HepG2 (cell line): Measurements from ENCODE around the gene IFNAR1. TPM values are rescaled to one million over a fixed set of nuclear protein-coding genes. Genes with fewer than 3 reads are reported as not detected.

Experiments used
- ATAC-seq: fragments of 200-7000 bp; cut with Tn5 transposase; 3 replicates; pipeline ENCODE4 v1.9.1; 2020; ENCODE audit warnings: mild to moderate bottlenecking, moderate library complexity
- BruUV-seq: library from RNA; stranded (reverse); fragments of 400-500 nt; replicated peaks from 2 replicates; lab custom pipeline; 2021; lab: Mats Ljungman, UMichigan
- CTCF ChIA-PET: fragments of 300-600 bp; formaldehyde crosslinking; extraction: SDS; loops from one replicate; lab custom pipeline; 2021; ENCODE audit warnings: low total read pairs, inconsistent platforms, low intra/inter-chr PET ratio; lab: Yijun Ruan, JAX
- POLR2A ChIA-PET: fragments of 350-600 bp; sonication (Branson Sonifier 250); formaldehyde crosslinking; loops from one replicate; lab custom pipeline; 2020; ENCODE audit warnings: antibody characterized with exemption, inconsistent platforms; lab: Yijun Ruan, JAX
- DNase-seq: peaks from one replicate; pipeline ENCODE4 v3.0.0-alpha.2; 2015; ENCODE audit warnings: low spot score
- FAIRE-seq: peaks from 3 replicates; lab custom pipeline; 2011; peaks lifted over from hg19 to GRCh38; lab: Jason Lieb, UNC
- H2AFZ ChIP-seq: one replicate; pipeline ENCODE4 v1.6.1; 2011; ENCODE audit warnings: low read length, inconsistent platforms
- H3K27ac ChIP-seq: fragments of 300-600 bp; 3 replicates; pipeline ENCODE4 v1.8.0; 2011; ENCODE audit warnings: mixed run types, mild to moderate bottlenecking, mixed read lengths, low read length, inconsistent platforms; ENCODE audit not compliant: insufficient read depth; ENCODE audit errors: extremely low read length
- H3K27me3 ChIP-seq, 2 experiments: fragments of 200-600 bp in 1 of 2; 2 replicates in 1 of 2; 3 replicates in 1 of 2; pipeline versions ENCODE4 v1.6.0 to v1.8.0; 2011; ENCODE audit warnings: low read length in 2 of 2, mild to moderate bottlenecking in 2 of 2, moderate library complexity in 2 of 2, inconsistent platforms in 1 of 2; ENCODE audit not compliant: insufficient read depth in 2 of 2, control insufficient read depth in 1 of 2
- H3K36me3 ChIP-seq, 2 experiments: fragments of 200-600 bp in 1 of 2; replicated peaks in 1 of 2; 2 replicates in 1 of 2; 3 replicates in 1 of 2; pipeline versions ENCODE4 v1.5.1 to v1.8.0; 2011; ENCODE audit warnings: low read length in 2 of 2, inconsistent platforms in 1 of 2; ENCODE audit not compliant: insufficient read depth in 2 of 2, control insufficient read depth in 1 of 2
- H3K4me1 ChIP-seq: 2 replicates; pipeline ENCODE4 v1.5.1; 2012; ENCODE audit warnings: low read length, inconsistent platforms; ENCODE audit not compliant: insufficient read depth
- H3K4me2 ChIP-seq: 2 replicates; pipeline ENCODE4 v1.6.0; 2011; ENCODE audit warnings: low read depth, low read length, inconsistent platforms
- H3K4me3 ChIP-seq, 3 experiments: fragments of 200-600 bp in 1 of 3; sonication (generic), shearing (Covaris generic) in 1 of 3; replicated peaks in 1 of 3; 2 replicates each; pipeline ENCODE4 v1.5.1; 2011 to 2016; ENCODE audit warnings: low read length in 3 of 3, inconsistent platforms in 2 of 3, low read depth in 2 of 3, mild to moderate bottlenecking in 2 of 3, control low read depth in 1 of 3, mixed read lengths in 1 of 3; ENCODE audit not compliant: insufficient read depth in 1 of 3
- H3K79me2 ChIP-seq: one replicate; pipeline ENCODE4 v1.6.1; 2011; ENCODE audit warnings: low read length, inconsistent platforms; ENCODE audit not compliant: insufficient read depth
- H3K9ac ChIP-seq: 2 replicates; pipeline ENCODE4 v1.6.0; 2011; ENCODE audit warnings: mild to moderate bottlenecking, low read depth, low read length, inconsistent platforms; ENCODE audit not compliant: insufficient read depth
- H3K9me3 ChIP-seq: 2 replicates; pipeline ENCODE4 v1.5.1; 2012; ENCODE audit warnings: mild to moderate bottlenecking, low read length
- H4K20me1 ChIP-seq: 2 replicates; pipeline ENCODE4 v1.6.0; 2011; ENCODE audit warnings: inconsistent platforms, mild to moderate bottlenecking, low read length, moderate library complexity; ENCODE audit not compliant: insufficient read depth
- AKAP8 ChIP-seq: sonication (generic); formaldehyde crosslinking; IDR thresholded peaks from 2 replicates; pipeline ENCODE4 v1.5.1; 2020; ENCODE audit warnings: mild to moderate bottlenecking, missing genetic modification reagents
- FOXP1 ChIP-seq, 2 experiments: fragments of 450-650 bp in 1 of 2; IDR thresholded peaks; 2 replicates each; pipeline ENCODE4 v1.6.1; 2017 to 2018; ENCODE audit warnings: antibody characterized with exemption in 1 of 2
- HDAC1 ChIP-seq: sonication (generic); formaldehyde crosslinking; IDR thresholded peaks from 2 replicates; pipeline ENCODE4 v1.5.1; 2020; ENCODE audit warnings: mild to moderate bottlenecking, missing genetic modification reagents
- IRF2 ChIP-seq: IDR thresholded peaks from 2 replicates; pipeline ENCODE4 v1.6.1; 2018; ENCODE audit warnings: missing genetic modification reagents, missing compliant biosample characterization
- KDM6A ChIP-seq: IDR thresholded peaks from 2 replicates; pipeline ENCODE4 v1.6.1; 2016; ENCODE audit warnings: low read depth
- MXD4 ChIP-seq: IDR thresholded peaks from 2 replicates; pipeline ENCODE4 v1.6.1; 2016; ENCODE audit warnings: mild to moderate bottlenecking, missing biosample characterization, missing genetic modification reagents
- NBN ChIP-seq: fragments of 450-650 bp; conservative IDR thresholded peaks from 2 replicates; pipeline ENCODE4 v1.6.1; 2017
- NFIB ChIP-seq: sonication (generic); formaldehyde crosslinking; IDR thresholded peaks from 2 replicates; pipeline ENCODE4 v1.9.0; 2021; ENCODE audit warnings: missing genetic modification reagents, mild to moderate bottlenecking, borderline replicate concordance
- PCBP1 ChIP-seq: fragments of 200-400 bp; formaldehyde crosslinking; IDR thresholded peaks from 2 replicates; pipeline ENCODE4 v1.6.1; 2017; ENCODE audit warnings: mild to moderate bottlenecking, low read depth, low read length, borderline replicate concordance
- SSRP1 ChIP-seq: IDR thresholded peaks from 2 replicates; pipeline ENCODE4 v1.6.1; 2016; ENCODE audit warnings: control low read depth
- TAF15 ChIP-seq: fragments of 200-400 bp; formaldehyde crosslinking; IDR thresholded peaks from one replicate; pipeline ENCODE4 v1.6.1; 2018; ENCODE audit warnings: mild to moderate bottlenecking, low read depth, low read length; ENCODE audit not compliant: poor library complexity, severe bottlenecking
- ZBTB2 ChIP-seq: sonication (generic); formaldehyde crosslinking; IDR thresholded peaks from 2 replicates; pipeline ENCODE4 v1.8.0; 2022; ENCODE audit warnings: low read depth, missing genetic modification reagents
- ZNF496 ChIP-seq: sonication (generic); formaldehyde crosslinking; IDR thresholded peaks from 2 replicates; pipeline ENCODE4 v1.8.1; 2023; ENCODE audit warnings: mild to moderate bottlenecking, moderate library complexity, missing genetic modification reagents; ENCODE audit not compliant: insufficient replicate concordance
- WGBS: methylation state at CpG from one replicate; pipeline ENCODE4 v1.1.6; 2017; ENCODE audit warnings: low lambda C conversion rate; 5-methylcytosine and 5-hydroxymethylcytosine counted together
- in situ Hi-C: cut with HindIII; loops from 2 replicates; pipeline ENCODE4 v1.10.0; 2017; ENCODE audit warnings: low pct_unique_long_range_greater_than_20kb; ENCODE audit not compliant: extremely low pct_ligation_motif_present
- intact Hi-C: fragments of 100-400 bp; cut with micrococcal nuclease; formaldehyde crosslinking; loops from one replicate; pipeline ENCODE4 v1.10.0; 2022; ENCODE audit not compliant: unreplicated experiment
- polyA plus RNA-seq, 8 experiments: library from polyadenylated mRNA; depleted of rRNA in 3 of 8; stranded (reverse) in 7 of 8; unstranded in 1 of 8; fragments of >200 nt; fragmentation: Illumina TruSeq in 4 of 8; extraction: Trizol in 4 of 8; gene quantifications; 2 replicates each; pipeline versions ENCODE4 v1.2.1 to v1.2.3, GENCODE V29; 2011 to 2016; ENCODE audit warnings: low read depth in 4 of 8, missing spikeins in 1 of 8, mixed read lengths in 1 of 8; ENCODE audit not compliant: insufficient read depth in 1 of 8
- total RNA-seq, 5 experiments: library from RNA; depleted of rRNA; stranded (reverse); fragments of >200 nt; fragmentation: Illumina TruSeq; extraction: Trizol; gene quantifications; 2 replicates each; pipeline ENCODE4 v1.2.3, GENCODE V29; 2016; ENCODE audit warnings: low read depth in 1 of 5
- TF ChIP-seq, protein P1 (sequence below): sonication (generic); formaldehyde crosslinking; IDR thresholded peaks from 2 replicates; pipeline ENCODE4 v1.4.0; 2020; ENCODE audit warnings: low read depth, missing genetic modification reagents

Gene IFNAR1
- total and polyA plus RNA-seq, 2 of the 13 experiments (the other 11 are each of a cell fraction or from before 2014, with no cell fraction given) = 6.7 to 9.3 TPM

DNA sequence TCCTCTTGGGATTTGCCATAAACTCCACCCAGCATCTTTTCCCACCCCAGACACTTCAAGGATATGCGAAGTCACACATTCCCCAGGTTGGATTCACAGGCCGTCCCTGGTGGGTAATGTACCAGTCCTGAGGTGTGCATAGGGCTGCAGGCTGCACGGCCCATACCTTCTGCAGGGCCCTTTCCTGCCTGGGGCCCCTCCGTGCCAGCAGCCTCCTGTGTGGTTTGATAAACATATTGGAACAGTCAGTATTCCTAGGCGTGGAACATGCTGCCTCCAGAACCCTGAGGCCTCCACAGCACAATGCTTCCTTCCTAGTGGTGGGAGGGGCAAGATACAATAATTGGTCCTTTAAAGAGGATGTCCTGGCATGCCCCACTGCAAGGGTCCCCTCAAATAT, 32.0 kb upstream of the IFNAR1 start:
- FAIRE-seq (no peak), DNase-seq (no peak), ATAC-seq (no peak)
- WGBS = 92% methylated on average over 3 of the region's 5 CpGs
- ChIA-PET CTCF (no interaction called here), POLR2A (no interaction called here)
- no peak overlapping the region for H3K9ac ChIP-seq
- peaks cover under 1% of the 10 kb centered on the region; the same call in 1 of the 2 replicates for H3K4me1 ChIP-seq
- in situ Hi-C loops (no loop called here), intact Hi-C loops (no loop called here)
- H3K4me2 ChIP-seq = no peak overlapping the region
- no peaks in the 10 kb centered on the region for H3K9me3 ChIP-seq
- TF ChIP-seq IRF2 (CRISPR knock-in tag) (no peak), ZNF496 (CRISPR knock-in tag) (no peak), ZBTB2 (CRISPR knock-in tag) (no peak), AKAP8 (CRISPR knock-in tag) (no peak), PCBP1 (no peak), MXD4 (CRISPR knock-in tag) (no peak), NFIB (CRISPR knock-in tag) (no peak)
- H3K36me3 ChIP-seq = peaks cover 1 to 17% of the 10 kb centered on the region in 2 experiments; a peak in 3 of 5 replicates
- no peak overlapping the region for H2AFZ ChIP-seq
- BruUV-seq = no TSS peak
- H3K27me3 ChIP-seq = no peaks in the 10 kb centered on the region
- no peak overlapping the region for H3K27ac ChIP-seq
- H3K79me2 ChIP-seq = no peaks in the 10 kb centered on the region
- no peaks in the 10 kb centered on the region for H4K20me1 ChIP-seq
- no peak overlapping the region for H3K4me3 ChIP-seq

DNA sequence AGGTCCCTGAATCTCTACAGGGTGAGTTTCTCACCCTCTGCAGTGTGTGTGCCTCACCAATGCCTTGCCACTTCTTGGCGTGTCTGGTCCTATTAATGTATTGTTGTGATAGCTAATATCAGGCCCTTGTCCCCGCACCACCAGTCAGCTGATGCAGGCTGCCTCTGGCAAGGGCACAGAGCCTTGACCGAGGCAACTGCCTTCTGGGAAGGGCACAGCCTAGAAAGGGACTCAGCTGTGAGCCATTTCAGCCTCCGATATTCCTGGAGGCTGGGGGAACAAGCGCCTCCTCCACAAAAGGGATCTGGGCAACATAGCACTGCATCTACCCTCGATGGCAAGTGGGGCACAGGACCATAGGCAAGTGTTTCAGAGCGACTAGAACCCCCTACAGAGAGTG, 31.6 kb upstream of the IFNAR1 start:
- H2AFZ ChIP-seq = no peak overlapping the region
- CTCF ChIA-PET = no interaction called here
- DNase-seq = no peak
- no peaks in the 10 kb centered on the region for H4K20me1 ChIP-seq
- intact Hi-C loops (no loop called here), in situ Hi-C loops (no loop called here)
- WGBS = 94% methylated on average over 6 of the region's 7 CpGs
- no peak overlapping the region for H3K9ac ChIP-seq
- ATAC-seq = no peak
- no peak for FAIRE-seq
- no peaks in the 10 kb centered on the region for H3K9me3 ChIP-seq
- no peak overlapping the region for H3K4me2 ChIP-seq
- no peak overlapping the region for H3K27ac ChIP-seq
- POLR2A ChIA-PET = no interaction called here
- no peak overlapping the region for H3K4me3 ChIP-seq
- H3K36me3 ChIP-seq = peaks cover 1 to 17% of the 10 kb centered on the region in 2 experiments; a peak in 3 of 5 replicates
- no peaks in the 10 kb centered on the region for H3K27me3 ChIP-seq
- no peaks in the 10 kb centered on the region for H3K4me1 ChIP-seq
- no TSS peak for BruUV-seq
- H3K79me2 ChIP-seq = no peaks in the 10 kb centered on the region
- TF ChIP-seq KDM6A (CRISPR knock-in tag) = no peak
- no peak for TF ChIP-seq FOXP1 (IDR thresholded peaks at IDR 0.05)
- no peak for TF ChIP-seq FOXP1 (CRISPR knock-in tag; IDR thresholded peaks at IDR 0.05)
- no peak for TF ChIP-seq SSRP1 (CRISPR knock-in tag)
- TF ChIP-seq HDAC1 (CRISPR knock-in tag) = no peak
- TF ChIP-seq NBN = no peak
- TF ChIP-seq TAF15 = no peak
- TF ChIP-seq, protein P1, sequence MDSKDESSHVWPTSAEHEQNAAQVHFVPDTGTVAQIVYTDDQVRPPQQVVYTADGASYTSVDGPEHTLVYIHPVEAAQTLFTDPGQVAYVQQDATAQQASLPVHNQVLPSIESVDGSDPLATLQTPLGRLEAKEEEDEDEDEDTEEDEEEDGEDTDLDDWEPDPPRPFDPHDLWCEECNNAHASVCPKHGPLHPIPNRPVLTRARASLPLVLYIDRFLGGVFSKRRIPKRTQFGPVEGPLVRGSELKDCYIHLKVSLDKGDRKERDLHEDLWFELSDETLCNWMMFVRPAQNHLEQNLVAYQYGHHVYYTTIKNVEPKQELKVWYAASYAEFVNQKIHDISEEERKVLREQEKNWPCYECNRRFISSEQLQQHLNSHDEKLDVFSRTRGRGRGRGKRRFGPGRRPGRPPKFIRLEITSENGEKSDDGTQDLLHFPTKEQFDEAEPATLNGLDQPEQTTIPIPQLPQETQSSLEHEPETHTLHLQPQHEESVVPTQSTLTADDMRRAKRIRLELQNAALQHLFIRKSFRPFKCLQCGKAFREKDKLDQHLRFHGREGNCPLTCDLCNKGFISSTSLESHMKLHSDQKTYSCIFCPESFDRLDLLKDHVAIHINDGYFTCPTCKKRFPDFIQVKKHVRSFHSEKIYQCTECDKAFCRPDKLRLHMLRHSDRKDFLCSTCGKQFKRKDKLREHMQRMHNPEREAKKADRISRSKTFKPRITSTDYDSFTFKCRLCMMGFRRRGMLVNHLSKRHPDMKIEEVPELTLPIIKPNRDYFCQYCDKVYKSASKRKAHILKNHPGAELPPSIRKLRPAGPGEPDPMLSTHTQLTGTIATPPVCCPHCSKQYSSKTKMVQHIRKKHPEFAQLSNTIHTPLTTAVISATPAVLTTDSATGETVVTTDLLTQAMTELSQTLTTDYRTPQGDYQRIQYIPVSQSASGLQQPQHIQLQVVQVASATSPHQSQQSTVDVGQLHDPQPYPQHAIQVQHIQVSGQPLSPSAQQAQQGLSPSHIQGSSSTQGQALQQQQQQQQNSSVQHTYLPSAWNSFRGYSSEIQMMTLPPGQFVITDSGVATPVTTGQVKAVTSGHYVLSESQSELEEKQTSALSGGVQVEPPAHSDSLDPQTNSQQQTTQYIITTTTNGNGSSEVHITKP (CRISPR knock-in tag) = no peak
